ENCODE results near the gene C19orf67.

Gene C19orf67

DNA sequence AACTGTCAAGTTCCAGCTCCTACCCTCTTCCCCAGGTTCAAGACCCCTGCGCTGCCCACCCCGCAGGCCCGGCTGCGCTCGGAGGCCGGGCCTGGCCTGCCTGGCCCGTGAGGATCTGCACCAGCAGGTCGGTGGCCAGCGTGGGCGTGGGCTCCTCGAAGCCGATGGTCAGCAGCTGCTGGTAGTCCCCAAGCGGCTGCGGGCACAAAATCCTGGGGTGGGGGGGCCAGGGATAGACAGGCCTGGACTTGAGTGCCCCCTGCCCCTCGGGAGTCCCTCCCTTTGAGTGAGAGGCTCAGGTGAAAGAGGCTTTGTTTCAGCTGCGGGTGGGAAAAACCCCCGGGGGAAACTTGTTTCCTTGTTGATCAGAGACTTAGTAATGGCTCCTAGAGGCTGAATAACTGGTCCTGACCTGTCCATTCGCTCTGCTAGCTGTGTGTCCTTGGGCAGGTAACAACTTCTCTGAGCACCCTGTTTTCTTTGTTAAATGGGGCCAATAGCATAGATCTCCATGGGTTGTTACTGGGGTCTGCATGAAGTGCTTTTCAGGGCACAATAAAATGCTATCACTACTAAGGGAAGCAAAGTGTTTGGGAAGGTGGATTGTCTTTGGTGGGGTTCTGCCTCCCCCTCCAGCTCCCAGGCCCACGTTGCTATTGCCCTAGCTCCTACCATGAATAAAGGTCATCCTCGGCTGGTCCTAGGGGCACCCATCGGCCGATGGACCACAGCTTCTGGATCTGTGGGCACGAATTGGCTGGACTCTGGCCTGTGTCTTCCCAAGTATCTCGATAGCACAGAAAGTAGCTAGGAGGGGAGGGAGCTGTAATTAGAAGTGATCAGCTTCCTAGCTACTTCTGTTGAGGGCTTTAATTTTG is 3.5 kb downstream of the C19orf67 start:
- no peak for DNase-seq (ENCODE audit: low spot score)

DNA sequence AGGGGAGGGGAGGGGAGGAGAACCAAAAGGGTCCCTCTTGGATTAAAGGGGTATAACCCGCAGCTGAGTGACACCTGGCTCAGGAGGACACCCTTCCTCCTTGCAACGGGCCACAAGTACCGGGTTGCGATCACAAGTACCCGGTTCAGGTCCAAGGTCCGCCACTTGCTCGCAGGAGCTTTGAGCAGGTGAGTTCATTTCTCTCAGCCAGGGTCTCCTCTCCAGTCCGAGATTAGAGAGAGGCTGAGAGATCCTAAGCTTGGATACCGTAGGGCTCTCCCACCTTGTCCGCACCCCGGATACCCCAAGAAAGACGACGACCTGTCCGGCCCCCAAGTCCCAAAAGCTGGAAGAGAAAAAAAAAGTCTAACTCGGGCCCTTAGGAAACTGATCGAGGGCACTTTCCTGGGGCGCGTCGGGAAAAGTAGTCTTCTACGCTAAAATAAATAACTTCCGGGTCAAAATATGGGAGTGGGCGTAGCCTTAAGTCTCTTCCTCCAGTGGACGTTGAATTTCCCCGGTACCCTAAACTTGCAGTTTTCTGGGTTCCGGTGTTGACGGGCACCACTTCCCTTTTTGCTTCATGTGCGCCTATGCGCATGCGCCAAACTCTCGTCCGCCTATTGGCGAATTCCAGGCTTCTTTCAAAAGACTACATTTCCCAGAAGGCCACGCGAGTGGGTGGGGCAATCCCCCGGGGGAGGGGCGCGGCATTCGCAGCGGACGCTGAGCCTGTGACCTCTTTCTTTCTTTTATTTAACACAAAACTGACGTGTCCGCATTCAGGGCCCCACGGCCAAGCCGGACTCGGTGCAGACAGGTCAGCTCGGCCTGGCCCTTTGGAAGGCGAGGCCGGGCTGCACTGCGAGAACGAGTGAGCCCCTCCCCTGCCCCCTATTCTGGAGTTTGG is 4.4 kb downstream of the C19orf67 start:
- DNase-seq (ENCODE audit: low spot score) = peak; percentile 92

DNA sequence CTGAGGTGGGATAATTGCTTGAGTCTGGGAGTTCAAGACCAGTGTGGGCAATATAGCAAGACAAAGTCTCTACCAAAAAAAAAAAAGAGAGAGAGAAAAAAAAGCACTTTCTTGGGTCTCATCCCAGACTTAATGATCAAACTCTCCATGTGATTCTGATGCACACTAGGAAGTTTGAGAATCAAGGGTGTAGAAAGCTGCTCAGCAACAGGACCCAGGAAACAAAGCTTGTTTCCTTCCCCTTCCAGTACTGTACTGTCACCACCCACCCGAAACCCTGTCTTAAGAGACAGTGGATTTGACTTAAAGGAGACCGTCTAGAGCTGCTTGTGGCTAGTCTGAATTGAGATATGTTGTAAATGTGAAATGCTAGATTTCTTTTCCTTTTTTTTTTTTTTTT is 7.2 kb downstream of the C19orf67 start:
- DNase-seq (ENCODE audit: low spot score) = no peak

DNA sequence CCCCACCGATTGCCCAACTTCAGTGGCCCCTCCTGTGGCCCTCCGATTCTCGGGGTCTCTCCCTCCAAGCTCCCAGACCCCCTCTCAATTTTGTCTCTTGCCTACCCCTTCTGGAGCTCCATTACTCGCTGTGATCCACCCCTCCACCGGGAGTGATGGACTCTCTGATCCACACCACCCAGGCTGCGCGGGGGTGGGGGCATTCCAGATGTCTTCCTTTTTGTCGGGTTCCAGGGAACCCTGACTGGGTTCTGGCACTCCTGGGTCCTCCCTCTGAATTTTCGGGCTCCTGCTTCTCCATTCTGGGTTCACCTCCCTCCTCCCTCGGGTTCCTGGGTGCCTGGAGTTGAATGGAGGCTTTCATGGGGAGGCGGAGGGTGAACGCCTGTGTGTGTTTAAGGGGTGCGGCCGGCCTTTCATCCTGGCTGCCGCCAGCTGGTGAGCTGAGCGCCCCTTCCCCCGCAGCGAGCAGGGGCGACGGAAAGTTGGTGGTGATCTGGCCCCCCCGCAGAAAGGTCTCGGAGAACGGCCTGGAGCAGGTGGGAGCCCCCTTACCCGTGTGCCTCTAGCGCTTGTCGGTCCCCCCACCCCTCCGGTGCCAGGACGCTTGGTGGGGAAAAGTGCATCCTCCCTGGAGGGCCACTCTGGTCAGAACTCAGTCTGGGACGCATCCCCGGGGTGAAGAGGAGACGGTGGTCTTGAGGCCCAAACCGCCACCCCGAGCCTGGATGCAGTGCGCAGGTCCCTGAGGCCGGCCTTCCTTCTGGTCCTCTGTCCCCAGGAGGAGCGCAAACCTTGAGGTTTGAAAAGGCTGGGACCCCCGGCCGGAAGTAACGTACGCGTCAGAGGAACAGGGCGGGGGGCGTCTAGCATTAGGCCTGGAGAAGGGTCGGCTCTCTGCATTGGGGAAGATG is 11.4 kb downstream of the C19orf67 start:
- DNase-seq (ENCODE audit: low spot score) = no peak

DNA sequence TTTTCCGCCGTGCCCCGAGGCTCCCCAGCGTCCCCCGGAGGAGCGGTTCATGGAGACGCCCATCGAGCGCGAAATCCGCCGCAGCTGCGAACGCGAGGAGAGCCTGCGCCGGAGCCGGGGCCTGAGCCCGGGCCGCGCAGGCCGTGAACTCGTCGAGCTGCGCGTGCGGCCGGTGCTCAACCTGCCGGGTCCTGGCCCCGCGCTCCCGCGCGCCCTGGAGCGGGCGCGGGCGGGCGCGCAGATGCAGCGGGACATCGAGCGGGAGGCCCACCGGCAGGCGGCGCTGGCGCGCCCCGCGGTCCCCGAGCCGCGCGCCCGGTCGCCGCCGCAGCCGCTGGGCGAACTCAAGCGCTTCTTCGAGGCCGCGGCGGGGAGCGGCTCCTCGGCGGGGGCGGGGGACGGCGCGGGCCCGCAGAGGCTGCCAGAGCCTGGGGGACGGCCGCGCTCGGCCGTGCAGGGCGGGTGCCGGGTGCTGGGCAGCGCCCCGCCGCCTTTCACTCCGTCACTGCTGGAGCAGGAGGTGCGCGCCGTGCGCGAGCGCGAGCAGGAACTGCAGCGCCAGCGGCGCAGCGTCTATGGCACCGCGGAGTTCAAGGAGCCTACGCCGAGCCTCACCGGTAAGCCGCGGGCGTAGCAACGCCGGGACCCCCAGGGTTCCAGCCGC is 12.2 kb downstream of the C19orf67 start:
- DNase-seq (ENCODE audit: low spot score) = peak; percentile 84

DNA sequence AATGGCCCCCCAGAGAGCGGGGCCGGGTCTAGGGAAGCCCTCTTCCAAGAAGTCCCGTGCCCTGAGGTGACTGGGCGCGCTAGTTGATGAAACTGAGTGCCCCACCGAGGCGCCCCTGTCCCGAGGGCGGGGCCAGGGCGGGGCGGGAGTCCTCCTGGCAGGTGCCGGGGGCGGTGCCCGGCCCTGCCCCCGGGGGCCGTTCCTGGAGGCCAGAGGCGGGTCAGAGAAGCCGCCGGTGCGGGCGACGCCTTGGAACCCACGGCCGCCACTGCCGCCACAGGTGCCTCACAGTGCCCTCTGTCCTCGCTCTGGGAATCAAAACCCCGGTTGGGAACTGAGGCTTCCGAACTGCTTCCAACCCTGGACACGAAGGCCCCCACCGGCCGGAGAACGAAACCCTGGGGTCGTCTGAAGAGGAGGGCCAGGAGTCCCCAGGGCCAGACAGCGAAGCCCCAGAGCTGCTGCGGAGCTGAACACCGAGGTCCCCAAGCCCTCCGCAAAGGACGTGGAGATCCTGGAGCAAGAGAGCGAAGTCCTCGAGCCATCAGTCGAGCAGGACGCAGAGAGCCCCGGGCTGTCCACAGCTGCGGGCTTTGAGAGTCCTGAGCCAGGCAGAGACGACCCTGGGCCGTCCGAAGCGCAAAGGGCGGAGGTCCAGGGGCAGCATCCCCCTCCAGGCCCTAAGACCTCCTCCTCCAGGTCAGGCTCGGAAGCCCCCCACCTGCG is 12.9 kb downstream of the C19orf67 start, which contains the start of gene MISP3:
MISP3 (plus strand) TSS at position 252 of the 726 bp plus-strand sequence. CDS start 524 bp downstream, outside the sequence.
- peak; percentile 54 for DNase-seq (ENCODE audit: low spot score)

DNA sequence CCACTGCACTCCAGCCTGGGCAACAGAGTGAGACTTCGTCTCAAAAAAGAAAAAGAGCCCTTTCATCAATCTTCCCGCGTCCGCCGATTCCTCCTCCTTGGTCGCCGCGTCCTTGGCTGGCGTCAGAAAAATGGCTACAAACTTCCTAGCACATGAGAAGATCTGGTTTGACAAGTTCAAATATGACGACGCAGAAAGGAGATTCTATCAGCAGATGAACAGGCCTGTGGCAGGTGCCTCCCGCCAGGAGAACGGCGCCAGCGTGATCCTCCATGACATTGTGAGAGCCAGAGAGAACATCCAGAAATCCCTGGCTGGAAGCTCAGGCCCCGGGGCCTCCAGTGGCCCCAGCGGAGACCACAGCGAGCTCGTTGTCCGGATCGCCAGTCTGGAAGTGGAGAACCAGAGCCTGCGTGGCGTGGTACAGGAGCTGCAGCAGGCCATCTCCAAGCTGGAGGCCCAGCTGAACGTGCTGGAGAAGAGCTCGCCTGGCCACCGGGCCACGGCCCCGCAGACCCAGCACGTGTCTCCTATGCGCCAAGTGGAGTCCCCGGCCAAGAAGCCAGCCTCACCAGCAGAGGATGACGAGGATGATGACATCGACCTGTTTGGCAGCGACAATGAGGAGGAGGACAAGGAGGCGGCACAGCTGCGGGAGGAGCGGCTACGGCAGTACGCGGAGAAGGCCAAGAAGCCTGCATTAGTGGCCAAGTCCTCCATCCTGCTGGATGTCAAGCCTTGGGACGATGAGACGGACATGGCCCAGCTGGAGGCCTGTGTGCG is 15.1 kb downstream of the C19orf67 start:
- no peak for DNase-seq (ENCODE audit: low spot score)

DNA sequence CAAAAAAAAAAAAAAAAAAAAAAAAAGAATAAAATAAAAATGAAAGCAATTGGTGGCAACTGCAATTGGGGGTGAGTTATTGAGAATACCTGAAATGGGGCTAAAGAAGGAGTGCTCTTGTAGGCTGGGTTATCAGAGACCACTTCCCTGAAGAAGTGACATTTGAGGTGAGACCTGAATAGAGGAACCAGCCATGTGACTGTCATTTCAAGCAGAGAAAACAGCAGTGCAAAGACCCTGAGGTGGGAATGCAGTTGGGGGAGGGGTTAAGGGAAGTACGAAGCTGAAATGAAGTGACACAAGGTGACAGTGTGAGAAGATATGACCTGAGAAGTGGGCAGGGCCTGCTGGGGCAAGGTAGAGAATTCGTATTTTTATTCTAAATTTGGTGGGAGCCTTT is 19.4 kb downstream of the C19orf67 start:
- no peak for DNase-seq (ENCODE audit: low spot score)

DNA sequence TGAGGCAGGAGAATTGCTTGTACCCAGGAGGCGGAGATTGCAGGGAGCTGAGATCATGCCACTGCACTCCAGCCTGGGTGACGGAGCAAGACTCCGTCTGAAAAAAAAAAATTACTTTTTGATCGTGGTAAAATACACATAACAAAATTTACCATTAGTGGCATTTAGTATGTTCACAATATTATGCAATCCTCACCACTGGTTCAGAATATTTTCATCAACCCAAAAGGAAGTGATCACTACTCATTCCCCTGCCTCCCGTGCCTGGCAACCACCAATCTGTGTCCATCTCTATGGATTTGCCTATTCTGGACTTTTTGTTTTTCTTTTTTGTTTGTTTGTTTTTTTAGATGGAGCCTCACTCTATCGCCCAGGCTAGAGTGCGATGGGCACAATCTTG is 22.5 kb downstream of the C19orf67 start:
- no peak for DNase-seq (ENCODE audit: low spot score)

DNA sequence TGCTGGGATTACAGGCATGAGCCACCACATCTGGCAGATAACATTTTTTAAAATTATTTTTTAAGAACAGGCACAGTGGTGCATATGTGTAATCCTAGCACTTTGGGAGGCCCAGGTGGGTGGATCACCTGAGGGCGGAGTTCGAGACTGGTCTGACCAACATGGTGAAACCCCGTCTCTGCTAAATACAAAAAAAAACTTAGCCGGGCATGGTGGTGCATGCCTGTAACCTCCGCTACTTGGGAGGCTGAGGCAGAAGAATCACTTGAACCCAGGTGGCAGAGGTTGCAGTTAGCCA is 23.1 kb downstream of the C19orf67 start:
- no peak for DNase-seq (ENCODE audit: low spot score)

DNA sequence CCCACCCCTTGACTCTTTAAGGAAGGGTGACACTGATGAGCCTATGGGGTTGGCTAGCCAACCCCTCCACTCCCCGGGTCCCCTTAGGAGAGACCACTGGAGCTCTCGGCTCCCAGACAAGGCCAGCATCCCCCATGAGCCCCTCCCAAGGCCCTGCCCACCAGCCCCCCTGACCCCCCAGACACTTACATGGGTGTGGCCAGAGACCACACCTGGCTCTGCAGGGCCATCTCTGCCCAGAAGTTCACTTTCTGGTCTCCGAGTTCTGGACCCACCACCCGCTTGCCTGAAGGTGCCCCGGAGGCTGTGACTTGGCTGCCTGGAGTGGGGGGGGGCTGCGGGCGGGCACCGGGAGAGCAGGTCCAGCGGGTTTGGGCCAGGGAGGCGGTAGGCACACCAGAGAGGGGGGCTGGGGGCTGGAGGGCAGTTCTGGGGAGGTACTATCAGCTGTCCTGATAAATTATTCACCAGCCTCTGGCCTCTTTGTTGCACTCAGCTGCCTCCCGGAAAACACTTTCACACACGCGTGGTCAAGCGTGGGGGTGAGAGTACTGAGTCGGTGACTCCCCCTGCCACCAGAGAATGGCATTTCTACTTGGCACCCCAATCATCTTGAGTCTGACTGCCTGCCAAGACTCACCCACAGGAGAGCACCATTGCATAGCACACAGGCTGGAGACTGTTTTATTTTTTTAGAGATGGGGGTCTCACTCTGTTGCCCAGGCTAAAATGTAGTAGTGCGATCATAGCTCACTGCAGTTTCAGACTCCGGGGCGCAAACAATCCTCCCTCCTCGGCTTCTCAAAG is 23.6 kb downstream of the C19orf67 start, which contains the start of gene PALM3:
PALM3 (minus strand) TSS at position 326 of the 807 bp plus-strand sequence; CDS start at position 230, 96 bp downstream.
- no peak for DNase-seq (ENCODE audit: low spot score)

DNA sequence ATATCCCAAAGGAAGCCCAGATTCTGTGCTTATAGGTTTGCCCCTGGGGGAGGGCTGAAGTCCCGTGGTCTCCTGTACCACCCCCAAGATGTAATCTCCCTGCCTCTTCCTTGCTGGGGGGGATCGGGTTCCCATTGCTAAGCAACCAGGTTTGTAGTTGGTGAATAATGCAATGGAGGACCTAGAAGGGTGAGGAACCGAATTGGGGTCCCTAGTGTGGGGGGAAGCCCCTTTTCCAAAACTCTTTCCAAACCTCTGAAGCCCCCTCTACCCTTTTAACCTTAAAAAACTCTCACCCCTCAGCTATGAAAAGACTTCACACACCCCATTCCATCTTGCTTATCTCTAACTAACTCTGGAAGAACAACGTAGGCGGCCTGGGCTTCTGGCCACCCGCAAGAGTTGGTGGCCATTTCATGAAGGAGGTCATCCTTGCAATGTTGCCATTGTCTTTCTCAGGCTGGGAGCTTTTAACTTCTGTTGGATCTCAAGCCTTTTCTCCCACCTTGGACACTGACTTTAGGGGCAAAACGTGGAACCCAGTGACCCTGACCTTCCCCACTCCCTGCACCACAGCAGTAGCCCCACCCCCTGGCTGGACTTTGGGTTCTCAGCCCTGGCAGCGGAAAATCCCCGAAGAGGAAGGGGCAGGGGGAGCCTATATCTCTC is 24.4 kb downstream of the C19orf67 start:
- DNase-seq (ENCODE audit: low spot score) = no peak

DNA sequence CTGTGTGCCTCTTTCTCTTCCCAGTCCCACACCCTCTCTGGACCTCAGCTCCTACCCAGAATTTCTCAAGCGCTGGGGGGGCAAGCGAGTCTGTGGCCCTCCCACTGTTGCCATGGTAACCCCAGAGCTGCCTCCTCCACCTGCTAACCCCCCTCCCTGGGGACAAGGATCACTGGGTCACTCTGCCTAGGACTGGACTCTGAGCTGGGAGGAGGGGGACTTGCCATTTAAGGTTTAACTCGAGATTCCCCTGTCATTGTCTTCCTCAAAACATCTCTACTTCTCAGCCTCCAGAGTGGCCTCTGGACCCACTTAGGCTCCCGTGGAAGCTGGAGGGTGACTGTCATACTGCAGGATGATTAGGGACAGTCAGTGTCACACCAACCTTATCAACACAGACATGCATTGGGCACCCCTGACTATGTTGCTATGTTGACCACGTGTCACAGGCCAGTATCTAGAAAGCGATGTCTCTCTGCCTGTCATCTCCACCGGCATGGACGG is 25.9 kb downstream of the C19orf67 start:
- no peak for DNase-seq (ENCODE audit: low spot score)

DNA sequence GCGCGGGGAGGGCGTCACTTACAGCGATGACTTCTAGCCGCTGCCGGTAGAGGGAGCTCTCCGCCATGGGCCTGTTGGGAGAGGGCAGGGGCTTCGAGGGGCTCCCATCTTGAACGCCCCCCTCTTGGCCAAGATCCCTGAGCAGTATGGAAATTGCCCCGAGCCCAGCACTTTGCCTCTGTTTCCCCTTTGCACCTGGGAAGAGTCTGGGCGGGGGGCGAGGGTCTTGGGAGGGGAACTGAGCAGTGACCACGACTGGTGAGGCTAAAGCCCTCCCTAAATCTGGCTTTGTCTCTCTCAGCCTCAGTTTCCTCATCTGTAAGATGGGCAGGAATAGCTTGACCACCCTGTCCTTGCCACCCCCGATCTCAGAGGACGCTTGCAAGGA is 26.5 kb downstream of the C19orf67 start:
- peak; percentile 70 for DNase-seq (ENCODE audit: low spot score)

DNA sequence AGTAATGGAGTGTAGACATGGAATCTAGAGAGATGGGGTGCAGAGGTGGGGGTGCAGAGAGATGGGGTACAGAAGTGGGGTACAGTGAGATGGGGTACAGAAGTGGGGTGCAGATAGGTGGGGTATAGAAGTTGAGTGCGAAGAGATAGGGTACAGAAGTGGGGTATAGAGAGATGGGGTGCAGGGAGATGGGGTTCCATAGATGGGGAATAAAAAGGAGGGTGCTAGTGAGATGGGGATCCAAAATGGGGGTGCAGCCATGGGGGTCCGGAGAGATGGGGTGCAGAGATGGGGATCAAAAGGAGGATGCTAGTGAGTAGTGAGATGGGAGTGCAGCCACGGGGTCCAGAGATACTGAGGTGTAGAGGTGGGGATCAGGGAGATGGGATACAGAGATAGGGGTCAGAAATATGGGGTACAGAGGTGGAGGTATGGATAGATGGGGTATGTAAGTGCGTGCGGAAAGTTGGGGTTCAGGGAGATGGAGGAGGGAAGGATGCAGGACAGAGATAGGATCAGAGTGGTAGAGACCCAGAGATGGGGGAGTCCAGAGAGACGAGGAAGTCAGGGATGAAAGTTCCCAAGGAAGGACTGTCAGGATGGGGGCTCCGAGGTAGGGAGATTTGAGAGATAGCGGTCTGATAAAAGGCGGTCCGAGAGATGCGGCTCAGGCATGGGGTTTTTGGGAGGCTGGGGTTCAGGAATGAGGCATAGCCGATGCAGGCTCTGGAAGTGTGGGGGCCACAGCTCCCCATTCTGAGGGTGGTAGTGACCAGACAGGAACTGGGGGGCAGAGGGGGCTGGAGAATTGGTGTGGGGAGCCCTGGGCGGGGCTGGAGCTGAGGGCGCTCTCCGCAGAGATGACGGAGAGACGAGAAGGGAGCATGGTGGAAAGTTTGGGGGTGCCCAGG is 27.1 kb downstream of the C19orf67 start:
- no peak for DNase-seq (ENCODE audit: low spot score)

DNA sequence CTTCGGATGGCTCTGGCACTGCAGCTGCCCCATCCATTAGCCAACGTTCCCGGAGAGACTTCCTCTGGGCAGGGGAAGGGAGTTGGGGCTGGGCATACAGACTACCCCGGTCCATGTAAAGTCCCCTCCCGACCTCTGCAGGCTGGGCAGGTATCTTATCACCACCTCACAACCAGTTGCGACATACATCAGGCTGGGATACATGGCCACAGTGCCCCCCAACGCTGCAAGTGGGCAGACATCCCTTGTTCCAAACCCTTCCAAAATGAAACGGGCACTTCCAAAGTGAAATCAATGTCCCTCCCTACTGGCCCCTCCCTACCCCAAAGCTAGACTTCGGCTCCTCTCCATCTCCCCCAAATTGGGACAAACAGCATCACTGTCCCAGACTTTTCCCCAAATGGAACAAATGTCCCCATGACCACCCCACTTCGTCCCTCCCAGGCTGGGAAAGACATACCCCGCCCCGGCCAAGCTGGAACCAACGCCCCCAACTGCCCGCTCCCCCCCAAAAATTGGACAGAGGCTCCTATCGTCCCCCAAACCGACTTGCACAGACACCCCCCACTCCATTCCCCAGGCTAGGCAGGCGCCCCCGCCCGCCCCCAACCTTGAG is 28.7 kb downstream of the C19orf67 start:
- DNase-seq (ENCODE audit: low spot score) = no peak

Measured in iPS-NIHi11 (cell line).